ENCODE data around the gene MEGF8. TPM values are rescaled to one million over a fixed set of nuclear protein-coding genes. Genes with fewer than 3 reads are reported as not detected.
A peak's percentile ranks its signal among the peaks of the same experiment; 100 is the strongest.

MEGF8 gene
- total and polyA plus RNA-seq, 2 donors (not counting 3 experiments of a cell fraction or from before 2014, with no cell fraction given) = 20.6 to 39.6 TPM

- Histone ChIP-seq H3K36me3 (ENCODE audit: control insufficient read depth in 2 of 2, extremely low read depth in 1 of 2, insufficient read depth in 2 of 2, low read length in 2 of 2) (no peaks in the 10 kb centered on the region), H3K79me2 (ENCODE audit: control insufficient read depth, insufficient read depth, low read length) (peaks cover 3% of the 10 kb centered on the region), H4K20me1 (replicated peaks; ENCODE audit: control insufficient read depth, extremely low read depth, insufficient read depth, low read length) (no peaks in the 10 kb centered on the region), H3K4me3 (replicated peaks in 1 of 3; ENCODE audit: insufficient read depth in 1 of 3, low read depth in 1 of 3, low read length in 3 of 3) (peak overlapping the region in 2 of 3 experiments; percentile 6 to 32), H3K4me1 (ENCODE audit: control insufficient read depth, extremely low read depth, insufficient read depth, low read length) (peaks cover 8% of the 10 kb centered on the region), H3K27ac (ENCODE audit: insufficient read depth, low read depth, low read length) (no peak overlapping the region), H3K9ac (replicated peaks; ENCODE audit: extremely low read depth, insufficient read depth, low read length) (no peak overlapping the region), H3K4me2 (ENCODE audit: insufficient read depth, low read length) (peak overlapping the region; percentile 27), H3K27me3 (ENCODE audit: control insufficient read depth in 2 of 2, insufficient read depth in 2 of 2, low read length in 2 of 2) (peaks cover 19 to 27% of the 10 kb centered on the region in 2 experiments), H3K9me3 (replicated peaks; ENCODE audit: control insufficient read depth, insufficient read depth, low read length) (no peaks in the 10 kb centered on the region), H3K9me1 (replicated peaks; ENCODE audit: control insufficient read depth, extremely low read depth, insufficient read depth, low read length) (no peaks in the 10 kb centered on the region), H2AFZ (ENCODE audit: low read depth, low read length) (peak overlapping the region; percentile 62)
- DNase-seq (ENCODE audit: low read depth, low spot score) (no peak), FAIRE-seq (no peak)
- ChIA-PET POLR2A (no interaction called here), CTCF (interaction anchor here (1.9 kb wide), 1 partner anchor 80 kb away, joined by 5 read pairs; no protein-coding TSS in a partner anchor)
- BruUV-seq (replicated peaks) = no TSS peak
- intact Hi-C loops (cut with micrococcal nuclease) = loop anchor here (1.0 kb wide), 9 partner anchors 22 to 248 kb away; partner anchors contain the start of genes DEDD2, PAFAH1B3, PRR19 and ZNF574
- dilution Hi-C loops (cut with MboI; ENCODE audit: extremely low pct_ligation_motif_present, low sequenced_read_pairs) = no loop called here
- TF ChIP-seq POLR2A (IDR thresholded peaks at IDR 0.05; ENCODE audit: low read depth, low read length) = no peak
- peak; percentile 12 for TF ChIP-seq EZH2 (IDR thresholded peaks at IDR 0.05; ENCODE audit: borderline replicate concordance, low read depth, low read length, severe bottlenecking)
These were observed 654 bp upstream of the MEGF8 start for GRCh38 chr19:42324655-42325307.

- FAIRE-seq = no peak
- CTCF ChIA-PET = no interaction called here
- Histone ChIP-seq H3K36me3 (ENCODE audit: control insufficient read depth in 2 of 2, extremely low read depth in 1 of 2, insufficient read depth in 2 of 2, low read length in 2 of 2) (no peaks in the 10 kb centered on the region), H3K4me1 (ENCODE audit: control insufficient read depth, extremely low read depth, insufficient read depth, low read length) (peaks cover 8% of the 10 kb centered on the region), H3K4me3 (replicated peaks in 1 of 3; ENCODE audit: insufficient read depth in 1 of 3, low read depth in 1 of 3, low read length in 3 of 3) (peak overlapping the region; percentile 50 to 78 (median 69)), H3K9ac (replicated peaks; ENCODE audit: extremely low read depth, insufficient read depth, low read length) (peak overlapping the region; percentile 77), H3K4me2 (ENCODE audit: insufficient read depth, low read length) (peak overlapping the region; percentile 73), H3K27ac (ENCODE audit: insufficient read depth, low read depth, low read length) (no peak overlapping the region), H2AFZ (ENCODE audit: low read depth, low read length) (peak overlapping the region; percentile 76), H3K27me3 (ENCODE audit: control insufficient read depth in 2 of 2, insufficient read depth in 2 of 2, low read length in 2 of 2) (peaks cover 19 to 27% of the 10 kb centered on the region in 2 experiments), H3K9me1 (replicated peaks; ENCODE audit: control insufficient read depth, extremely low read depth, insufficient read depth, low read length) (no peaks in the 10 kb centered on the region), H3K9me3 (replicated peaks; ENCODE audit: control insufficient read depth, insufficient read depth, low read length) (no peaks in the 10 kb centered on the region), H4K20me1 (replicated peaks; ENCODE audit: control insufficient read depth, extremely low read depth, insufficient read depth, low read length) (no peaks in the 10 kb centered on the region), H3K79me2 (ENCODE audit: control insufficient read depth, insufficient read depth, low read length) (peaks cover 3% of the 10 kb centered on the region)
- POLR2A ChIA-PET = no interaction called here
- TF ChIP-seq FOS (IDR thresholded peaks at IDR 0.05; ENCODE audit: borderline replicate concordance, insufficient read depth, low read length) (no peak), CTCF (IDR thresholded peaks at IDR 0.05; ENCODE audit: extremely low read depth in 1 of 2, insufficient read depth in 1 of 2, low read depth in 1 of 2, low read length in 2 of 2) (no peak), MYC (IDR thresholded peaks at IDR 0.05; ENCODE audit: low read depth, low read length) (no peak), MAX (IDR thresholded peaks at IDR 0.05; ENCODE audit: insufficient read depth, insufficient read length) (no peak), POLR2AphosphoS5 (IDR thresholded peaks at IDR 0.05; ENCODE audit: insufficient read depth, low read depth, low read length) (no peak), JUN (IDR thresholded peaks at IDR 0.05; ENCODE audit: borderline replicate concordance, insufficient read depth, insufficient read length, low read depth) (no peak), POLR2A (IDR thresholded peaks at IDR 0.05; ENCODE audit: low read depth, low read length) (no peak), GATA2 (IDR thresholded peaks at IDR 0.05; ENCODE audit: insufficient read depth, insufficient read length, low read depth, low read length) (no peak), EZH2 (IDR thresholded peaks at IDR 0.05; ENCODE audit: borderline replicate concordance, low read depth, low read length, severe bottlenecking) (no peak)
- intact Hi-C loops (cut with micrococcal nuclease) = loop anchor here (1.0 kb wide), 9 partner anchors 24 to 250 kb away; partner anchors contain the start of genes DEDD2, PAFAH1B3, PRR19 and ZNF574
- DNase-seq (ENCODE audit: low read depth, low spot score) = no peak
- no TSS peak for BruUV-seq (replicated peaks)
- dilution Hi-C loops (cut with MboI; ENCODE audit: extremely low pct_ligation_motif_present, low sequenced_read_pairs) = no loop called here
These were observed 699 bp downstream of the MEGF8 start for GRCh38 chr19:42325896-42326771.

Data from endothelial cell of umbilical vein (primary cell).